Progenitor cell of endocrine pancreas (in vitro differentiated cells): ENCODE data around the gene ATPAF2. TPM values are rescaled to one million over a fixed set of nuclear protein-coding genes. Genes with fewer than 3 reads are reported as not detected.

Source experiments
- DNase-seq: peaks from one replicate; pipeline ENCODE4 v3.0.0; 2021; ENCODE audit warnings: low spot score; ENCODE audit not compliant: unreplicated experiment
- H3K27ac Mint-ChIP-seq: 2 replicates; pipeline ENCODE4 v1.8.0; 2021; ENCODE audit warnings: mild to moderate bottlenecking, moderate library complexity, mixed read lengths
- H3K27me3 Mint-ChIP-seq: 2 replicates; pipeline ENCODE4 v1.8.0; 2021; ENCODE audit warnings: mixed read lengths
- H3K36me3 Mint-ChIP-seq: 2 replicates; pipeline ENCODE4 v1.8.0; 2022; ENCODE audit warnings: mixed read lengths; ENCODE audit not compliant: insufficient read depth
- H3K4me1 Mint-ChIP-seq: 2 replicates; pipeline ENCODE4 v1.8.0; 2021; ENCODE audit warnings: low read depth, mixed read lengths
- H3K4me3 Mint-ChIP-seq: 2 replicates; pipeline ENCODE4 v1.8.0; 2021; ENCODE audit warnings: low read depth, mild to moderate bottlenecking, moderate library complexity, mixed read lengths
- H3K9me3 Mint-ChIP-seq: 2 replicates; pipeline ENCODE4 v1.8.0; 2021; ENCODE audit warnings: low read depth, mixed read lengths
- total RNA-seq: library from RNA; stranded (reverse); gene quantifications from 2 replicates; pipeline ENCODE4 v1.2.1, GENCODE V29; 2021
- TF ChIP-seq, protein P1 (sequence below): fragments of 200-600 bp; sonication (generic); IDR thresholded peaks from one replicate; pipeline ENCODE4 v1.5.0; 2021; ENCODE audit warnings: antibody characterized with exemption, mild to moderate bottlenecking; ENCODE audit not compliant: unreplicated experiment

The ATPAF2 gene
- total RNA-seq, 1 donor from 2014 or later, result 31.5 TPM

DNA sequence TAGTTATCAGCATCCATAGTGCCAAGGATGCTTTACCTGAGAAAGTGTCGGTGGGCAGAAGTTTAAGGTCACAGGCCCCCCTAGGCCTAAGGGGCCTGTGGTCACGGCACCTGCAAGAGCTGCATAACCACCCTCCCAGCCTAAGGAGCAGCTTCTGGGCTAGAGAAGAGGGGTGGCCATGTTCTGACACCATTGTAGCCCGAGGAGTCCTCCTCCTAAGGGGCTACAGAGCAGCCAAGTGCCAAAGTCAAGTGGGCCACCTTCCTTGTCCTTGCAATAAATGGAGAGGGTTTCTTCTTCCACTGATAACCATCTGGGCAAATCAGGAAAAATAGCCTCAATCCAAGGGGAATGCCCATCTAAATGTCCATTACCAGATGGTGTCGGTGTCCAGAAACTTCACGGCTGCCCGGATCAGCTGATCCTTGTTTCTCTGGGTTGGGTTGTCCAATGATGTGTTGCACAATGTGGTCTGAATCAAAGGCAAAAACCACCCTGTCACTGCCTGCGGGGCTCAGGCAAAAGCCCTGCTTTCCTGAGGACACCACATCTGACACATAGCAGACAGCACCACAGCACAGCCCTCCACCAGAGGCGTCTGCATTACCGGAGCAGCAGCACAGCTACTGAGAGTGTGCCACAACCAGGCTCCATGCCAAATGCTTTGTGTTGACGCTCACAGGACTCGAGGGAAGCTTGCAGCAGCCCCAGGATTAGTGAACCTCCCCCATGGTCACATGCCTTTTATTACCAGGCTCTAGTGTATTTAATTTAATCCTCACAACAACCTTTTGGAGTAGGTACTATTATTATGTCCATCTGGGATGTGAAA lies 12.8 kb downstream of the ATPAF2 start:
- Mint-ChIP-seq H3K9me3 (no peaks in the 10 kb centered on the region), H3K27ac (no peak overlapping the region), H3K27me3 (no peaks in the 10 kb centered on the region), H3K36me3 (no peaks in the 10 kb centered on the region), H3K4me3 (no peak overlapping the region), H3K4me1 (no peaks in the 10 kb centered on the region)
- TF ChIP-seq, protein P1, sequence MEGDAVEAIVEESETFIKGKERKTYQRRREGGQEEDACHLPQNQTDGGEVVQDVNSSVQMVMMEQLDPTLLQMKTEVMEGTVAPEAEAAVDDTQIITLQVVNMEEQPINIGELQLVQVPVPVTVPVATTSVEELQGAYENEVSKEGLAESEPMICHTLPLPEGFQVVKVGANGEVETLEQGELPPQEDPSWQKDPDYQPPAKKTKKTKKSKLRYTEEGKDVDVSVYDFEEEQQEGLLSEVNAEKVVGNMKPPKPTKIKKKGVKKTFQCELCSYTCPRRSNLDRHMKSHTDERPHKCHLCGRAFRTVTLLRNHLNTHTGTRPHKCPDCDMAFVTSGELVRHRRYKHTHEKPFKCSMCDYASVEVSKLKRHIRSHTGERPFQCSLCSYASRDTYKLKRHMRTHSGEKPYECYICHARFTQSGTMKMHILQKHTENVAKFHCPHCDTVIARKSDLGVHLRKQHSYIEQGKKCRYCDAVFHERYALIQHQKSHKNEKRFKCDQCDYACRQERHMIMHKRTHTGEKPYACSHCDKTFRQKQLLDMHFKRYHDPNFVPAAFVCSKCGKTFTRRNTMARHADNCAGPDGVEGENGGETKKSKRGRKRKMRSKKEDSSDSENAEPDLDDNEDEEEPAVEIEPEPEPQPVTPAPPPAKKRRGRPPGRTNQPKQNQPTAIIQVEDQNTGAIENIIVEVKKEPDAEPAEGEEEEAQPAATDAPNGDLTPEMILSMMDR, result no peak
- no peak for DNase-seq

DNA sequence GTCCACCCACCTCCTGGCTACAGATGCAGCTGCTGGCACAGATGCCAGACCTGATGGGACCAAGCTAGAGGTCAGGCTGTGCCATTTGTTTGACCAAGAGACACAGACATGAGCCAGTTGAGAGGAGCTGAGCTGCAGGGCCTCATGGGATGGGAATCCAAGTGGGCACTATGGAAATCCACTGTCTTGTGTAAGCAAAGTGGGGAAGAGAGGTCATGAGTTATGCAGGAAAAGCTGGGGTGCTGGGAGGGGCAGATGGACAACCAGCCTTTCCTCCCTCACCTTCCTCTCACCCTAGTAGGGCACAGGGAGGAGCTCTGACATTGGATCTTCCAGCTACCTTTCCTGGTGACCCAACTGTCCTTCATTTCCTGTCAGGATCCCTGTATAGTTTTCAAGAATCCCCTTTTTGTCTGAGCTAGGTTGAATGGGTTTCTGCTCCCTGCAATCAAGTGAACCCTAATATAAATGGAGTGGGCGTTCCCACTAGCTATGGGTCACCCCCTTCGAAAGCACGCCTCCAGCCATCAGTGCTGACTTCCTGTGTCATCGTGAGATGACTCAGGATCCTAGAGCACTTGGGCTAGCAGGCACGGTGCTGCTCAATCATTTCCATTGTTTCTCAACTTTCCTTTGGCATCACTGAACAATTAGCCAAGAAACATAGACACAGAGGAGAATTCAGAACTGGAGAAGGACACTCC lies 13.6 kb downstream of the ATPAF2 start:
- DNase-seq, result no peak
- TF ChIP-seq, protein P1, result no peak
- Mint-ChIP-seq H3K9me3 (no peaks in the 10 kb centered on the region), H3K4me1 (no peaks in the 10 kb centered on the region), H3K36me3 (no peaks in the 10 kb centered on the region), H3K27ac (no peak overlapping the region), H3K4me3 (no peak overlapping the region), H3K27me3 (no peaks in the 10 kb centered on the region)

DNA sequence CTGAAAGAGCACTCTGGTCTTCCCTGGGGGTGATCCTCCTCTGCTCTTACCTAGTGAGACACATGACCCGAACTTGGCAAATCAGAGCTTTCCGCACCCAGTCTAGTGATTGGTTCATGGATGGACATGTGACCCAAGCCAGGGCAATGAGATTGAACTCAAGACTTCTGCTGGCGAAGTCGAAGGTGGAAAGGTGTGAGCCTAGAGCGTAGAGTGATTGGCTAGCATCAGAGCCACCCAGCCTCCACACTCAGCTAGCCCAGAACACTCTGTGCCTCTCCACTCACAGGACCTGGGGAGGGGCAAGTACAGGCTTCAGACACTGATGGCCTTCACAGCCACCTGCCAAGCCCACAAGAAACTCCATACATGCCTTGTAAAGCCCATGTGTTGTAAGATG lies 17.6 kb downstream of the ATPAF2 start:
- H3K36me3 Mint-ChIP-seq, result no peaks in the 10 kb centered on the region
- DNase-seq, result no peak
- H3K9me3 Mint-ChIP-seq, result no peaks in the 10 kb centered on the region
- H3K4me3 Mint-ChIP-seq, result no peak overlapping the region
- no peak overlapping the region for H3K27ac Mint-ChIP-seq
- peaks cover 3% of the 10 kb centered on the region for H3K4me1 Mint-ChIP-seq
- H3K27me3 Mint-ChIP-seq, result no peaks in the 10 kb centered on the region
- TF ChIP-seq, protein P1, result no peak

DNA sequence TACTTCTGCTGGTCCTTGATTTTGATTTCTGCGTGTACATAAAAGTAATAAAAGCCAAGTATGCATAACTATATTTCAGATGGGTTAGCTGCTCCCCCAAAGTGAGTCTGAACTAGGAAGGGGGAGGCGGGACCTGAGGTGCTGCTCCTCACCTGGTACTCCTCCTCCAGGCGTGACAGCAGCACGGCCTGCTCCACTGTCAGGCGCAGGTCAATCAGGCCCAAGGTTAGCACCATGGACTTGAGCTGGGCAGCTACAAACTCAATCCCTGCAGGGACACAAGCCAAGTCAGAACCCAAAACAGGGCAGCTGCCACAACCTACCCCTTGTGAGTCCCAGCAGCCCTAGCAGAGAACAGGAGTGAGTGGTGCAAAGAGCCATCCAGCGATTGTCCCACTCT lies 18.0 kb downstream of the ATPAF2 start:
- Mint-ChIP-seq H3K9me3 (no peaks in the 10 kb centered on the region), H3K4me3 (no peak overlapping the region), H3K4me1 (peaks cover 3% of the 10 kb centered on the region), H3K27ac (no peak overlapping the region), H3K27me3 (no peaks in the 10 kb centered on the region), H3K36me3 (peaks cover 1% of the 10 kb centered on the region)
- TF ChIP-seq, protein P1, result no peak
- no peak for DNase-seq

DNA sequence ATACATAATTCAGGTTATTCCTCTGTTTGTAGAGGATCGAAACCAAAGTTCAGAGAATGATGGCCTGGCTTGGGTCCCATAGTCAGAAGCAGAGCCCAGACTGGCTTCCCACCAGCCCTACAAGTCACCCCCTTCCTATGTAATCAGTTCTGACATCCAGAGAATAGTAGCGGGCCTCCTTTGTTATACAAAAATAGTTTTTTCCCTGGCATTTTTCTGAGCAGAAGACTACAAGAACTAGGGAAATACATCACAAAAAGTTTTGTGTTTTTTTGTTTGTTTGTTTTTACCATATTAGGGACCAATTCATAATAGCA lies 19.2 kb downstream of the ATPAF2 start:
- Mint-ChIP-seq H3K27me3 (no peaks in the 10 kb centered on the region), H3K4me1 (peaks cover 3% of the 10 kb centered on the region), H3K36me3 (peaks cover 2% of the 10 kb centered on the region), H3K9me3 (no peaks in the 10 kb centered on the region), H3K27ac (no peak overlapping the region), H3K4me3 (no peak overlapping the region)
- TF ChIP-seq, protein P1, result no peak
- DNase-seq, result no peak
